HepG2 (cell line): ENCODE results near the gene SAMD4A. TPM values are rescaled to one million over a fixed set of nuclear protein-coding genes. Genes with fewer than 3 reads are reported as not detected.

Source experiments
- ARNT2 ChIP-seq: sonication (generic); formaldehyde crosslinking; IDR thresholded peaks from 2 replicates; pipeline ENCODE4 v1.8.0; 2022; ENCODE audit warnings: mild to moderate bottlenecking, low read depth, missing genetic modification reagents, moderate library complexity
- CEBPB ChIP-seq: IDR thresholded peaks from 2 replicates; pipeline ENCODE4 v1.6.1; 2011; ENCODE audit warnings: low read depth, low read length, improper control_type of control experiment, borderline replicate concordance
- GPN1 ChIP-seq: sonication (generic); formaldehyde crosslinking; IDR thresholded peaks from 2 replicates; pipeline ENCODE4 v1.5.1; 2020; ENCODE audit warnings: missing genetic modification reagents, borderline replicate concordance
- HCFC1 ChIP-seq: fragments of 150-350 bp; IDR thresholded peaks from 2 replicates; pipeline ENCODE4 v1.6.1; 2014; ENCODE audit warnings: low read depth, low read length
- JUNB ChIP-seq: sonication (generic); formaldehyde crosslinking; IDR thresholded peaks from 2 replicates; pipeline ENCODE4 v1.8.0; 2022; ENCODE audit warnings: missing genetic modification reagents, mild to moderate bottlenecking, borderline replicate concordance
- NCOR1 ChIP-seq: fragments of 200-600 bp; sonication (generic); IDR thresholded peaks from 2 replicates; pipeline ENCODE4 v1.7.0; 2017; ENCODE audit warnings: antibody characterized with exemption, low read length, borderline replicate concordance
- PAWR ChIP-seq: sonication (generic); formaldehyde crosslinking; IDR thresholded peaks from 2 replicates; pipeline ENCODE4 v1.4.0; 2020; ENCODE audit warnings: missing genetic modification reagents, mild to moderate bottlenecking, borderline replicate concordance
- PHF21A ChIP-seq: sonication (generic); formaldehyde crosslinking; IDR thresholded peaks from 2 replicates; pipeline ENCODE4 v1.5.0; 2020; ENCODE audit warnings: mild to moderate bottlenecking, missing genetic modification reagents
- RBM22 ChIP-seq: fragments of 200-400 bp; formaldehyde crosslinking; optimal IDR thresholded peaks from 2 replicates; pipeline ENCODE3; 2017; ENCODE audit warnings: mild to moderate bottlenecking, low read length, moderate library complexity
- TMF1 ChIP-seq: sonication (generic); formaldehyde crosslinking; IDR thresholded peaks from 2 replicates; pipeline ENCODE4 v1.8.1; 2022; ENCODE audit warnings: low read depth, missing genetic modification reagents
- ZBTB7B ChIP-seq: sonication (generic); formaldehyde crosslinking; IDR thresholded peaks from 2 replicates; pipeline ENCODE4 v1.4.0; 2020; ENCODE audit warnings: missing genetic modification reagents
- ZEB1 ChIP-seq: IDR thresholded peaks from 2 replicates; pipeline ENCODE4 v1.6.1; 2012; ENCODE audit warnings: mild to moderate bottlenecking, low read depth, inconsistent platforms; ENCODE audit not compliant: insufficient replicate concordance
- ZNF589 ChIP-seq: sonication (generic); formaldehyde crosslinking; conservative IDR thresholded peaks from 2 replicates; pipeline ENCODE4 v1.8.0; 2022; ENCODE audit warnings: mild to moderate bottlenecking, moderate library complexity, missing genetic modification reagents
- ZNF607 ChIP-seq: sonication (generic); formaldehyde crosslinking; IDR thresholded peaks from 2 replicates; pipeline ENCODE4 v1.5.1; 2020; ENCODE audit warnings: missing genetic modification reagents, mild to moderate bottlenecking, borderline replicate concordance
- ZNF678 ChIP-seq: sonication (generic); formaldehyde crosslinking; IDR thresholded peaks from 2 replicates; pipeline ENCODE4 v1.4.0; 2020; ENCODE audit warnings: mild to moderate bottlenecking, missing genetic modification reagents
- polyA plus RNA-seq, 8 experiments: library from polyadenylated mRNA; depleted of rRNA in 3 of 8; stranded (reverse) in 7 of 8; unstranded in 1 of 8; fragments of >200 nt; fragmentation: Illumina TruSeq in 4 of 8; extraction: Trizol in 4 of 8; gene quantifications; 2 replicates each; pipeline versions ENCODE4 v1.2.1 to v1.2.3, GENCODE V29; 2011 to 2016; ENCODE audit warnings: low read depth in 4 of 8, missing spikeins in 1 of 8, mixed read lengths in 1 of 8; ENCODE audit not compliant: insufficient read depth in 1 of 8
- total RNA-seq, 5 experiments: library from RNA; depleted of rRNA; stranded (reverse); fragments of >200 nt; fragmentation: Illumina TruSeq; extraction: Trizol; gene quantifications; 2 replicates each; pipeline ENCODE4 v1.2.3, GENCODE V29; 2016; ENCODE audit warnings: low read depth in 1 of 5
- TF ChIP-seq, protein P1 (sequence below): sonication (generic); formaldehyde crosslinking; conservative IDR thresholded peaks from 2 replicates; pipeline ENCODE4 v1.8.0; 2022; ENCODE audit warnings: missing genetic modification reagents
- TF ChIP-seq, protein P2 (sequence below): sonication (generic); formaldehyde crosslinking; IDR thresholded peaks from 2 replicates; pipeline ENCODE4 v1.4.0; 2020; ENCODE audit warnings: missing genetic modification reagents, borderline replicate concordance
- TF ChIP-seq, protein P3 (sequence below): sonication (generic); formaldehyde crosslinking; IDR thresholded peaks from 2 replicates; pipeline ENCODE4 v1.4.0; 2020; ENCODE audit warnings: missing genetic modification reagents
- TF ChIP-seq, protein P4 (sequence below): sonication (generic); formaldehyde crosslinking; IDR thresholded peaks from 2 replicates; pipeline ENCODE4 v1.5.1; 2020; ENCODE audit warnings: missing genetic modification reagents, mild to moderate bottlenecking, borderline replicate concordance
- TF ChIP-seq, protein P5 (sequence below): conservative IDR thresholded peaks from 2 replicates; pipeline ENCODE4 v1.6.1; 2018; ENCODE audit warnings: missing genetic modification reagents
- TF ChIP-seq, protein P6 (sequence below), 2 experiments: sonication (generic) in 1 of 2; formaldehyde crosslinking in 1 of 2; IDR thresholded peaks; 2 replicates each; pipeline versions ENCODE4 v1.4.0 to v1.6.1; 2018 to 2020; ENCODE audit warnings: missing genetic modification reagents in 2 of 2, borderline replicate concordance in 1 of 2, low read depth in 1 of 2, mild to moderate bottlenecking in 1 of 2, missing biosample characterization in 1 of 2

Gene SAMD4A
- total and polyA plus RNA-seq, 2 of the 13 experiments (the other 11 are each of a cell fraction or from before 2014, with no cell fraction given) = 11.8 to 13.0 TPM

DNA sequence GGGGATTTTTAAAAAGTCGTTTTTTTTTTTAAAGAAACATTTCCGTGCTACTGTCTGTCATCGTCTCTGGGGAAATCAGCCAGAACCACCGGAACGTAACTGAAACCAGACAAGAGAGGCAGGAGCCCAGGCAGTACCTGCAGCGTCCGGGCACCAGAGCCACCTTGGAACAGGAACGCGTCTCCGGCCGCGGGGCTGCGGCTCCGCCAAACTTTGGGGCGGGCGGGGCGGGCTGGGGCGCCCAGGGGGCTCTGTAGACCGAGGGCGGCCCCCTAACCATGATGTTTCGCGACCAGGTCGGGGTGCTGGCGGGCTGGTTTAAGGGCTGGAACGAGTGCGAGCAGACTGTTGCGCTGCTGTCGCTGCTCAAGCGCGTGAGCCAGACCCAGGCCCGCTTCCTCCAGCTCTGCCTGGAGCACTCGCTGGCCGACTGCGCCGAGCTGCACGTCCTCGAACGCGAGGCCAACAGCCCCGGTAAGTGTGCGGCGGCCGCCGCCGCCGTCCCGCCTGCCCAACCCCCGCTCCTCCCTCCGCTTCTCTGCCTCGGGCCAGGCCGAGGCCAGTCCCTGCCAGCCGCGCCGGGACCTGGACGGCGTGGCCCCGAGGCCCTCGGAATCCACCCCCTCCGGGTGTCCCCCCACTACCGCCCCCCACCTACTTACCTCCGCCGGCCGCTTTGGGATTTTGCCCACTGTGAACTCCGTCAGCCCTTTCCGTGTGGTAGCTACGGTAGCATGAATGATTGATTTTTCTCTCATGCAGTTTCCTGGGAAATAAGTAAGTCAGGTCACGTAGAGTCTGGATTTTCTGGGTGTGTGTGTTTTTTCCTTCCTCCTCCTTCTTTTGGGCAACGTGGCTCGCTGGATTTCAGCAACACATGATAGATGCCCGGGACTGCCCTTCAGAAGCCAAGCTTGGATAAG is 972 bp downstream of the SAMD4A start (continued):
- TF ChIP-seq, protein P1, sequence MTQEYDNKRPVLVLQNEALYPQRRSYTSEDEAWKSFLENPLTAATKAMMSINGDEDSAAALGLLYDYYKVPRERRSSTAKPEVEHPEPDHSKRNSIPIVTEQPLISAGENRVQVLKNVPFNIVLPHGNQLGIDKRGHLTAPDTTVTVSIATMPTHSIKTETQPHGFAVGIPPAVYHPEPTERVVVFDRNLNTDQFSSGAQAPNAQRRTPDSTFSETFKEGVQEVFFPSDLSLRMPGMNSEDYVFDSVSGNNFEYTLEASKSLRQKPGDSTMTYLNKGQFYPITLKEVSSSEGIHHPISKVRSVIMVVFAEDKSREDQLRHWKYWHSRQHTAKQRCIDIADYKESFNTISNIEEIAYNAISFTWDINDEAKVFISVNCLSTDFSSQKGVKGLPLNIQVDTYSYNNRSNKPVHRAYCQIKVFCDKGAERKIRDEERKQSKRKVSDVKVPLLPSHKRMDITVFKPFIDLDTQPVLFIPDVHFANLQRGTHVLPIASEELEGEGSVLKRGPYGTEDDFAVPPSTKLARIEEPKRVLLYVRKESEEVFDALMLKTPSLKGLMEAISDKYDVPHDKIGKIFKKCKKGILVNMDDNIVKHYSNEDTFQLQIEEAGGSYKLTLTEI (CRISPR knock-in tag) = no peak
- TF ChIP-seq CEBPB = no peak
- TF ChIP-seq ZNF589 (CRISPR knock-in tag) = no peak
- TF ChIP-seq, protein P2, sequence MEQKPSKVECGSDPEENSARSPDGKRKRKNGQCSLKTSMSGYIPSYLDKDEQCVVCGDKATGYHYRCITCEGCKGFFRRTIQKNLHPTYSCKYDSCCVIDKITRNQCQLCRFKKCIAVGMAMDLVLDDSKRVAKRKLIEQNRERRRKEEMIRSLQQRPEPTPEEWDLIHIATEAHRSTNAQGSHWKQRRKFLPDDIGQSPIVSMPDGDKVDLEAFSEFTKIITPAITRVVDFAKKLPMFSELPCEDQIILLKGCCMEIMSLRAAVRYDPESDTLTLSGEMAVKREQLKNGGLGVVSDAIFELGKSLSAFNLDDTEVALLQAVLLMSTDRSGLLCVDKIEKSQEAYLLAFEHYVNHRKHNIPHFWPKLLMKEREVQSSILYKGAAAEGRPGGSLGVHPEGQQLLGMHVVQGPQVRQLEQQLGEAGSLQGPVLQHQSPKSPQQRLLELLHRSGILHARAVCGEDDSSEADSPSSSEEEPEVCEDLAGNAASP (CRISPR knock-in tag) = no peak
- TF ChIP-seq, protein P3, sequence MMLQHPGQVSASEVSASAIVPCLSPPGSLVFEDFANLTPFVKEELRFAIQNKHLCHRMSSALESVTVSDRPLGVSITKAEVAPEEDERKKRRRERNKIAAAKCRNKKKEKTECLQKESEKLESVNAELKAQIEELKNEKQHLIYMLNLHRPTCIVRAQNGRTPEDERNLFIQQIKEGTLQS (CRISPR knock-in tag) = no peak
- TF ChIP-seq ARNT2 = no peak
- TF ChIP-seq, protein P4, sequence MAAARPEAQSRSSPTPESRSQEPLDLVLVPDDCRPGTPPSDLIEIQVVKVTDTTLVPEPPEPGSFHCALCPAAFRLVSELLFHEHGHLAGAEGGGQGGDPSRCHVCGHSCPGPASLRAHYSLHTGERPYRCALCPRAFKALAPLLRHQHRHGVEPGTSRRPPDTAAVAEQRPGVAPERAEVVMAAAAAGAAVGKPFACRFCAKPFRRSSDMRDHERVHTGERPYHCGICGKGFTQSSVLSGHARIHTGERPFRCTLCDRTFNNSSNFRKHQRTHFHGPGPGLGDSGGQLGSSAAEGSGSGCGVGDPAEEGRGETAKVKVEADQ (CRISPR knock-in tag) = no peak
- no peak for TF ChIP-seq ZNF678 (CRISPR knock-in tag)
- TF ChIP-seq HCFC1 = no peak
- TF ChIP-seq, protein P5, sequence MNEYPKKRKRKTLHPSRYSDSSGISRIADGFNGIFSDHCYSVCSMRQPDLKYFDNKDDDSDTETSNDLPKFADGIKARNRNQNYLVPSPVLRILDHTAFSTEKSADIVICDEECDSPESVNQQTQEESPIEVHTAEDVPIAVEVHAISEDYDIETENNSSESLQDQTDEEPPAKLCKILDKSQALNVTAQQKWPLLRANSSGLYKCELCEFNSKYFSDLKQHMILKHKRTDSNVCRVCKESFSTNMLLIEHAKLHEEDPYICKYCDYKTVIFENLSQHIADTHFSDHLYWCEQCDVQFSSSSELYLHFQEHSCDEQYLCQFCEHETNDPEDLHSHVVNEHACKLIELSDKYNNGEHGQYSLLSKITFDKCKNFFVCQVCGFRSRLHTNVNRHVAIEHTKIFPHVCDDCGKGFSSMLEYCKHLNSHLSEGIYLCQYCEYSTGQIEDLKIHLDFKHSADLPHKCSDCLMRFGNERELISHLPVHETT = no peak
- TF ChIP-seq ZNF607 = no peak
- TF ChIP-seq JUNB (CRISPR knock-in tag) = no peak
- no peak for TF ChIP-seq PAWR (CRISPR knock-in tag)
- TF ChIP-seq, protein P6, sequence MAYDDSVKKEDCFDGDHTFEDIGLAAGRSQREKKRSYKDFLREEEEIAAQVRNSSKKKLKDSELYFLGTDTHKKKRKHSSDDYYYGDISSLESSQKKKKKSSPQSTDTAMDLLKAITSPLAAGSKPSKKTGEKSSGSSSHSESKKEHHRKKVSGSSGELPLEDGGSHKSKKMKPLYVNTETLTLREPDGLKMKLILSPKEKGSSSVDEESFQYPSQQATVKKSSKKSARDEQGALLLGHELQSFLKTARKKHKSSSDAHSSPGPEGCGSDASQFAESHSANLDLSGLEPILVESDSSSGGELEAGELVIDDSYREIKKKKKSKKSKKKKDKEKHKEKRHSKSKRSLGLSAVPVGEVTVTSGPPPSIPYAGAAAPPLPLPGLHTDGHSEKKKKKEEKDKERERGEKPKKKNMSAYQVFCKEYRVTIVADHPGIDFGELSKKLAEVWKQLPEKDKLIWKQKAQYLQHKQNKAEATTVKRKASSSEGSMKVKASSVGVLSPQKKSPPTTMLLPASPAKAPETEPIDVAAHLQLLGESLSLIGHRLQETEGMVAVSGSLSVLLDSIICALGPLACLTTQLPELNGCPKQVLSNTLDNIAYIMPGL (CRISPR knock-in tag; IDR thresholded peaks at IDR 0.05; ENCODE audit: borderline replicate concordance in 1 of 2, low read depth in 1 of 2) = peak in 1 of 2 experiments; percentile 28; a peak in 1 of 4 replicates
- TF ChIP-seq GPN1 (CRISPR knock-in tag) = no peak
- no peak for TF ChIP-seq NCOR1
- 0 out of 2 replicates have a peak, but pooled peaks have one; percentile 43 for TF ChIP-seq TMF1 (CRISPR knock-in tag)
- 0 out of 2 replicates have a peak, but pooled peaks have one; percentile 31 for TF ChIP-seq ZBTB7B
- TF ChIP-seq ZEB1 = no peak
- TF ChIP-seq PHF21A = no peak
- no peak for TF ChIP-seq RBM22
